Bronchial epithelial cell (primary cell): ENCODE results near the gene TMEM186. TPM values are rescaled to one million over a fixed set of nuclear protein-coding genes. Genes with fewer than 3 reads are reported as not detected.

Experiments
- DNase-seq: peaks from one replicate; pipeline ENCODE4 v3.0.0-alpha.2; 2010; ENCODE audit warnings: low read depth
- FAIRE-seq: peaks from 2 replicates; lab custom pipeline; 2011; peaks lifted over from hg19 to GRCh38; lab: Jason Lieb, UNC
- H3K27me3 ChIP-seq: 2 replicates; pipeline ENCODE4 v1.5.1; 2011; ENCODE audit warnings: low read length; ENCODE audit not compliant: control insufficient read depth, insufficient read depth
- H3K36me3 ChIP-seq: 2 replicates; pipeline ENCODE4 v1.5.1; 2011; ENCODE audit warnings: low read length; ENCODE audit not compliant: control insufficient read depth, insufficient read depth
- H3K4me3 ChIP-seq: 2 replicates; pipeline ENCODE4 v1.5.1; 2011; ENCODE audit warnings: mild to moderate bottlenecking, low read depth, low read length, control low read depth
- total RNA-seq: library from RNA; depleted of rRNA; stranded (reverse); fragments of >200 nt; gene quantifications from 2 replicates; pipeline ENCODE4 v1.2.1, GENCODE V29; 2014
- TF ChIP-seq, protein P1 (sequence below): IDR thresholded peaks from 2 replicates; pipeline ENCODE4 v1.5.1; 2011; ENCODE audit warnings: mild to moderate bottlenecking, moderate library complexity, low read length, control low read depth, inconsistent platforms; ENCODE audit not compliant: insufficient read depth, severe bottlenecking

TMEM186 gene
- total RNA-seq, 1 donor from 2014 or later = 15.5 TPM

DNA sequence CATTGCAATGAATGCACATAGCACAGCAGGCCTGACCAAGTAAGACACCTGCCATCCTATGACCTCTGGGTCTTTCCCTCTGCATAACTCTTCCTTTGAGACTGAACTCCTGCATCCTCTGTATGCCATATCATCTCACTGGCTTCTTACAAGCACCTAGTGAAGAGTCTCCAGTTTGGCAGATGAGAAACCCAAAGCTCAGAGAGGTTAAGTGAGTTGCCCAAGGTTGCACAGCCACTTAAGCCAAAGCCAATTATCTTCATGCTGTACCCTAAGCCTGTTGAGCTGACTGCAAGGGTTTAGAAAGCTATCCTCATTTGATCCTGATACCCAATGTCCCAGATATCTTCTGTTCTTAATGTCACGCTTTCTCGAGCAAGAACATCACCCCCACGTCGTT lies 35.2 kb downstream of the TMEM186 start:
- Histone ChIP-seq H3K27me3 (no peaks in the 10 kb centered on the region), H3K36me3 (no peaks in the 10 kb centered on the region), H3K4me3 (no peak overlapping the region)
- TF ChIP-seq, protein P1, sequence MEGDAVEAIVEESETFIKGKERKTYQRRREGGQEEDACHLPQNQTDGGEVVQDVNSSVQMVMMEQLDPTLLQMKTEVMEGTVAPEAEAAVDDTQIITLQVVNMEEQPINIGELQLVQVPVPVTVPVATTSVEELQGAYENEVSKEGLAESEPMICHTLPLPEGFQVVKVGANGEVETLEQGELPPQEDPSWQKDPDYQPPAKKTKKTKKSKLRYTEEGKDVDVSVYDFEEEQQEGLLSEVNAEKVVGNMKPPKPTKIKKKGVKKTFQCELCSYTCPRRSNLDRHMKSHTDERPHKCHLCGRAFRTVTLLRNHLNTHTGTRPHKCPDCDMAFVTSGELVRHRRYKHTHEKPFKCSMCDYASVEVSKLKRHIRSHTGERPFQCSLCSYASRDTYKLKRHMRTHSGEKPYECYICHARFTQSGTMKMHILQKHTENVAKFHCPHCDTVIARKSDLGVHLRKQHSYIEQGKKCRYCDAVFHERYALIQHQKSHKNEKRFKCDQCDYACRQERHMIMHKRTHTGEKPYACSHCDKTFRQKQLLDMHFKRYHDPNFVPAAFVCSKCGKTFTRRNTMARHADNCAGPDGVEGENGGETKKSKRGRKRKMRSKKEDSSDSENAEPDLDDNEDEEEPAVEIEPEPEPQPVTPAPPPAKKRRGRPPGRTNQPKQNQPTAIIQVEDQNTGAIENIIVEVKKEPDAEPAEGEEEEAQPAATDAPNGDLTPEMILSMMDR = no peak
- FAIRE-seq = peak; percentile 13
- no peak for DNase-seq

DNA sequence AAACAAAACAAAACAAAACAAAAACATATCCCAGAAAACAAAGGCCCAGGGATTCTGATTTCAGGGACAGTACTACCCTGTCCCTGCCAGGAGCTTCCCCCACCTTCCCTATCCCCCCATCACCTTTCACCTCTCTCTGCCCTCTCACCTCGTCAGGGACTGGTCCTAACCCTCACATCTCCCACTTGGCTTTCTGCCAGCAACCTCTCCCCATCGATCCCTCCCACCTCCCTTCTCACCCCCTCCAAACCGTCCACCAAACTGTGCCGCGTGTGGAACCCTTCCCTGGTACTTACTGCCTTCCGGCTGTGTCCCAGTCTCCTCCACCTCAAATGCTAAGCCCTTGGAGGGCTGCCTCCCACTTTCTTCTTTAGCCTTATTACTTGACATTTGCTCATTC lies 36.4 kb downstream of the TMEM186 start:
- FAIRE-seq = no peak

DNA sequence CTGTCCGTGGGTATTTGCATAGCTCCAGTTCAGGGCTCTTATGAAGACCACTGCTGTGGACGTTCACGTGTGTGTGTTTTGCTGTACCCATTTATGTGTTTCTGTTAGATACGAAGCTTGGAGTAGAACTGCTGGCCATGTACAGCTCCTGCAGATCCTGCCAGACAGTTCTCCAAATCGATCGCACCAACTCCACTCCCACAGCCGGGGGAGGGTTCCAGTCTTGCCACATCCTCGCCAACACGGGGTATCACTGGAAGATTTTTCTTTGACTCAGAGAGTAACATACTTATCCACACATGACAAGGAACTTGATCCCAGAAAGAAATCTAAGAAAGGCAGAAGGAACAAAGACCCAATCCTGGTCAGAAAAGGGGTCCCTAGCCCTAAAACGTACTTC lies 37.4 kb downstream of the TMEM186 start:
- Histone ChIP-seq H3K4me3 (no peak overlapping the region), H3K27me3 (no peaks in the 10 kb centered on the region), H3K36me3 (no peaks in the 10 kb centered on the region)
- no peak for DNase-seq
- TF ChIP-seq, protein P1 = no peak
- no peak for FAIRE-seq

More for the DNA sequence above, 36.4 kb downstream of the TMEM186 start:
- TF ChIP-seq, protein P1 = no peak
- no peak for DNase-seq
- no peaks in the 10 kb centered on the region for H3K36me3 ChIP-seq
- H3K27me3 ChIP-seq = no peaks in the 10 kb centered on the region
- no peak overlapping the region for H3K4me3 ChIP-seq

DNA sequence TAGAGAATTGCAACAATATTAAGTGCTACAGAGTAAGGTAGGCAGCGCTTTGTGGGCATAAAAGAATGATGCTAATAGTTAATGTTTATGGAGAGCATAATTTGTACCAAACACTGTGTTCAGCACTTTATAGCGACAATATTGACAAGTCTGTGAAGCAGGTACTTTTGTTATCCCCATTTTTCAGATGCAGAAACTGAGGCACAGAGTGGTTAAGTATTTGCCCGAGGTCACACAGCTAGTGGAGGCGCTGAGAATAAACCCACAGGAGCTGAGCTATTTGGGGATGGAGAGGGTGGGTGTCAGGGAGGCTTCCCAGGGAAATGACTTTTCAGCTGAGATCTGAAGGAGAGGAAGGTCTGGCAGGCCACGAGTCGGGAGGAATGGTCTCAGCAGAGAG lies 39.4 kb downstream of the TMEM186 start:
- DNase-seq (no peak), FAIRE-seq (no peak)
- Histone ChIP-seq H3K27me3 (no peaks in the 10 kb centered on the region), H3K36me3 (no peaks in the 10 kb centered on the region), H3K4me3 (no peak overlapping the region)
- TF ChIP-seq, protein P1 = no peak

DNA sequence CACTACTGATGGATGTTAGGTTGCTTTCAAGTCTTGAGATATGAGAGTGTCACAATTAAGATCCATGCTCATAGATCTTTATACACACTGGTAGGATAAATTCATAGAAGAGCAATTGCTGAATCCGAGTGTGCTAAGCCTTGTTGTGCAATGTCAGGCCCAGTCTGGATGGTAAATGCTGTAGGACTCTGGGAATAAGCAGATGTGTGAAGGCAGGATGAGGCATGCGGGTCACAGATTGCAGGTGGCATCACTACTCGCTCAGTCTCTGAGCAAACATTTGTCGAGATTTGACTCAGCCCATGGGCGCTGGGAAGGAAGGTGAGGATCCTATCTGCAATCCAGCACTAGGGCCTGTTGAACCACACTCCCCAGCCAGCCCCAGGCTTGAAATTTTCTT lies 40.7 kb downstream of the TMEM186 start:
- Histone ChIP-seq H3K36me3 (no peaks in the 10 kb centered on the region), H3K4me3 (no peak overlapping the region), H3K27me3 (no peaks in the 10 kb centered on the region)
- FAIRE-seq (peak; percentile 47), DNase-seq (peak; percentile 86)
- TF ChIP-seq, protein P1 = no peak

DNA sequence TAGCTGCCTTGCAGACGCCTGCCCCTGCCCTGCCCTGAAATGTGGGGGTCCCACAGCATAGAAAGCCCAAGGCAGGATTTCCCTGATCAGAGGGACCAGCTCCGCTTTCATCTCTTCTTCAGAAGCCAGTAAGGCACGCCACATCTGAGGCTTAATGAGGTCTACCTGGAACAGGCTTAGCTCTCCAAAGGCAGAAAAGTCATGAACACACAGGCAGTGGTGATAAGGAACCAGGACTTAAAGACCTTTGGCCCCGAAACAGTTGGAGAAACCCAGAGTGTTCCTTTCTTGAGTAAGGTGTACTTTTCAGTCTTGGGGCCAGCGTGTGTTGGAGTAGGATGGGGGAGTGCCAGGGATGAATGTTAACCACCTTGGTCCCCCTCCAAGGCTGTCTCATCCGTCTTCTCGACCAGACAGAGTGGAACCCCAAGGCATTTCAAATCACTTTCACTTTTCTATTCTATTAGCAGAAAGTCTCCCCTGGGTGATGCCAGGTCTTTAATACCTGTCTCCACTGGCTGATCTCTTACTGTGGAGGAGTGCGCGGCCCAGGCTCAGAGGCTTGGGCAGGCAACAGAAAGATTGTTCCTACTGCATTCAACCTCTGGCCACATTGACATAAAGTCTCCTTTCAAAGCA lies 43.9 kb downstream of the TMEM186 start:
- FAIRE-seq = no peak

More for the DNA sequence above, 43.9 kb downstream of the TMEM186 start:
- no peak overlapping the region for H3K4me3 ChIP-seq
- TF ChIP-seq, protein P1 = no peak
- DNase-seq = no peak
- no peaks in the 10 kb centered on the region for H3K36me3 ChIP-seq
- no peaks in the 10 kb centered on the region for H3K27me3 ChIP-seq
